ENCODE data around the gene ARSG. TPM values are rescaled to one million over a fixed set of nuclear protein-coding genes. Genes with fewer than 3 reads are reported as not detected.

The ARSG gene
- polyA plus RNA-seq, 4 donors: 0.81 to 1.6 (median 1.3) TPM; not detected in 1

- no peaks in the 10 kb centered on the region for H3K9me3 ChIP-seq (ENCODE audit: control insufficient read depth in 2 of 2, insufficient read depth in 1 of 2, low read depth in 1 of 2, low read length in 1 of 2)
- H3K27me3 ChIP-seq (ENCODE audit: control insufficient read depth in 3 of 3, insufficient read depth in 3 of 3, low read length in 3 of 3): no peaks in the 10 kb centered on the region
- DNase-seq (no peak), FAIRE-seq (no peak)
- H3K4me1 ChIP-seq (ENCODE audit: control insufficient read depth in 3 of 3, insufficient read depth in 2 of 3, low read depth in 1 of 3, low read length in 2 of 3): peaks cover 0 to 5% (median 0%) of the 10 kb centered on the region in 3 donors
- 88 to 95% (median 88%) methylated on average over 9 of the region's 9 CpGs for WGBS, 3 donors
- H3K36me3 ChIP-seq (ENCODE audit: control insufficient read depth in 3 of 3, insufficient read depth in 2 of 3, low read depth in 1 of 3, low read length in 3 of 3): peaks cover 2 to 26% (median 7%) of the 10 kb centered on the region in 3 donors
- no peak overlapping the region for H3K27ac ChIP-seq (ENCODE audit: low read depth in 1 of 3, low read length in 2 of 3)
- H3K4me3 ChIP-seq (ENCODE audit: low read depth in 1 of 3, low read length in 3 of 3): no peak overlapping the region
These were observed 155.3 kb downstream of the ARSG start for GRCh38 chr17:68446626-68447041.

- no peak overlapping the region for H3K4me3 ChIP-seq (ENCODE audit: low read depth in 1 of 3, low read length in 3 of 3)
- peaks cover 0 to 11% (median 0%) of the 10 kb centered on the region in 3 donors for H3K4me1 ChIP-seq (ENCODE audit: control insufficient read depth in 3 of 3, insufficient read depth in 2 of 3, low read depth in 1 of 3, low read length in 2 of 3)
- DNase-seq: no peak
- H3K9me3 ChIP-seq (ENCODE audit: control insufficient read depth in 2 of 2, insufficient read depth in 1 of 2, low read depth in 1 of 2, low read length in 1 of 2): no peaks in the 10 kb centered on the region
- H3K27ac ChIP-seq (ENCODE audit: low read depth in 1 of 3, low read length in 2 of 3): no peak overlapping the region
- peaks cover 0 to 2% (median 0%) of the 10 kb centered on the region in 3 donors for H3K27me3 ChIP-seq (ENCODE audit: control insufficient read depth in 3 of 3, insufficient read depth in 3 of 3, low read length in 3 of 3)
- FAIRE-seq: no peak
- WGBS, 3 donors: 94 to 95% (median 95%) methylated on average over 13 of the region's 13 CpGs
- H3K36me3 ChIP-seq (ENCODE audit: control insufficient read depth in 3 of 3, insufficient read depth in 2 of 3, low read depth in 1 of 3, low read length in 3 of 3): peaks cover 0 to 24% (median 5%) of the 10 kb centered on the region in 3 donors
These were observed 157.9 kb downstream of the ARSG start for GRCh38 chr17:68449021-68449739.

GRCh38 chr17:68450391-68450790 lies 159.1 kb downstream of the ARSG start:
- 79 to 86% (median 81%) methylated on average over 8 of the region's 8 CpGs for WGBS, 3 donors
- Histone ChIP-seq H3K27ac (ENCODE audit: low read depth in 1 of 3, low read length in 2 of 3) (no peak overlapping the region), H3K36me3 (ENCODE audit: control insufficient read depth in 3 of 3, insufficient read depth in 2 of 3, low read depth in 1 of 3, low read length in 3 of 3) (peaks cover 0 to 22% (median 5%) of the 10 kb centered on the region in 3 donors), H3K9me3 (ENCODE audit: control insufficient read depth in 2 of 2, insufficient read depth in 1 of 2, low read depth in 1 of 2, low read length in 1 of 2) (no peaks in the 10 kb centered on the region), H3K27me3 (ENCODE audit: control insufficient read depth in 3 of 3, insufficient read depth in 3 of 3, low read length in 3 of 3) (peaks cover 0 to 5% (median 0%) of the 10 kb centered on the region in 3 donors), H3K4me1 (ENCODE audit: control insufficient read depth in 3 of 3, insufficient read depth in 2 of 3, low read depth in 1 of 3, low read length in 2 of 3) (peaks cover 0 to 11% (median 2%) of the 10 kb centered on the region in 3 donors), H3K4me3 (ENCODE audit: low read depth in 1 of 3, low read length in 3 of 3) (no peak overlapping the region)
- no peak for DNase-seq
- no peak for FAIRE-seq

GRCh38 chr17:68450801-68451200 lies 159.5 kb downstream of the ARSG start:
- H3K27ac ChIP-seq (ENCODE audit: low read depth in 1 of 3, low read length in 2 of 3): no peak overlapping the region
- H3K36me3 ChIP-seq (ENCODE audit: control insufficient read depth in 3 of 3, insufficient read depth in 2 of 3, low read depth in 1 of 3, low read length in 3 of 3): peaks cover 0 to 18% (median 5%) of the 10 kb centered on the region in 3 donors
- peaks cover 0 to 5% (median 0%) of the 10 kb centered on the region in 3 donors for H3K27me3 ChIP-seq (ENCODE audit: control insufficient read depth in 3 of 3, insufficient read depth in 3 of 3, low read length in 3 of 3)
- no peaks in the 10 kb centered on the region for H3K9me3 ChIP-seq (ENCODE audit: control insufficient read depth in 2 of 2, insufficient read depth in 1 of 2, low read depth in 1 of 2, low read length in 1 of 2)
- no peak overlapping the region for H3K4me3 ChIP-seq (ENCODE audit: low read depth in 1 of 3, low read length in 3 of 3)
- FAIRE-seq (no peak), DNase-seq (no peak)
- 95 to 96% (median 95%) methylated on average over 14 of the region's 14 CpGs for WGBS, 3 donors
- peaks cover 0 to 11% (median 3%) of the 10 kb centered on the region in 3 donors for H3K4me1 ChIP-seq (ENCODE audit: control insufficient read depth in 3 of 3, insufficient read depth in 2 of 3, low read depth in 1 of 3, low read length in 2 of 3)

- DNase-seq: peak in 1 of 2 donors; percentile 83
- Histone ChIP-seq H3K36me3 (ENCODE audit: control insufficient read depth in 3 of 3, insufficient read depth in 2 of 3, low read depth in 1 of 3, low read length in 3 of 3) (peaks cover 0 to 13% (median 5%) of the 10 kb centered on the region in 3 donors), H3K4me1 (ENCODE audit: control insufficient read depth in 3 of 3, insufficient read depth in 2 of 3, low read depth in 1 of 3, low read length in 2 of 3) (peaks cover 0 to 21% (median 3%) of the 10 kb centered on the region in 3 donors), H3K4me3 (ENCODE audit: low read depth in 1 of 3, low read length in 3 of 3) (no peak overlapping the region), H3K9me3 (ENCODE audit: control insufficient read depth in 2 of 2, insufficient read depth in 1 of 2, low read depth in 1 of 2, low read length in 1 of 2) (no peaks in the 10 kb centered on the region), H3K27me3 (ENCODE audit: control insufficient read depth in 3 of 3, insufficient read depth in 3 of 3, low read length in 3 of 3) (peaks cover 0 to 12% (median 0%) of the 10 kb centered on the region in 3 donors), H3K27ac (ENCODE audit: low read depth in 1 of 3, low read length in 2 of 3) (peak overlapping the region in 1 of 3 donors; percentile 72)
- FAIRE-seq: no peak
- WGBS, 3 donors: 28 to 62% (median 31%) methylated on average over 5 of the region's 5 CpGs
These were observed 160.5 kb downstream of the ARSG start for GRCh38 chr17:68451670-68452354.

GRCh38 chr17:68452724-68453290 lies 161.5 kb downstream of the ARSG start:
- DNase-seq: no peak

GRCh38 chr17:68453991-68454665 lies 162.8 kb downstream of the ARSG start:
- H3K4me1 ChIP-seq (ENCODE audit: control insufficient read depth in 3 of 3, insufficient read depth in 2 of 3, low read depth in 1 of 3, low read length in 2 of 3): peaks cover 0 to 28% (median 6%) of the 10 kb centered on the region in 3 donors
- no peak overlapping the region for H3K4me3 ChIP-seq (ENCODE audit: low read depth in 1 of 3, low read length in 3 of 3)
- 79 to 88% (median 83%) methylated on average over 5 of the region's 5 CpGs for WGBS, 3 donors
- DNase-seq: no peak
- FAIRE-seq: no peak
- no peak overlapping the region for H3K27ac ChIP-seq (ENCODE audit: low read depth in 1 of 3, low read length in 2 of 3)
- H3K27me3 ChIP-seq (ENCODE audit: control insufficient read depth in 3 of 3, insufficient read depth in 3 of 3, low read length in 3 of 3): peaks cover 0 to 12% (median 0%) of the 10 kb centered on the region in 3 donors
- H3K9me3 ChIP-seq (ENCODE audit: control insufficient read depth in 2 of 2, insufficient read depth in 1 of 2, low read depth in 1 of 2, low read length in 1 of 2): no peaks in the 10 kb centered on the region
- H3K36me3 ChIP-seq (ENCODE audit: control insufficient read depth in 3 of 3, insufficient read depth in 2 of 3, low read depth in 1 of 3, low read length in 3 of 3): peaks cover 0 to 12% (median 2%) of the 10 kb centered on the region in 3 donors

More at GRCh38 chr17:68452724-68453290, 161.5 kb downstream of the ARSG start:
- Histone ChIP-seq H3K9me3 (ENCODE audit: control insufficient read depth in 2 of 2, insufficient read depth in 1 of 2, low read depth in 1 of 2, low read length in 1 of 2) (no peaks in the 10 kb centered on the region), H3K4me1 (ENCODE audit: control insufficient read depth in 3 of 3, insufficient read depth in 2 of 3, low read depth in 1 of 3, low read length in 2 of 3) (peaks cover 0 to 22% (median 3%) of the 10 kb centered on the region in 3 donors), H3K36me3 (ENCODE audit: control insufficient read depth in 3 of 3, insufficient read depth in 2 of 3, low read depth in 1 of 3, low read length in 3 of 3) (peaks cover 0 to 12% (median 2%) of the 10 kb centered on the region in 3 donors), H3K27me3 (ENCODE audit: control insufficient read depth in 3 of 3, insufficient read depth in 3 of 3, low read length in 3 of 3) (peaks cover 0 to 12% (median 0%) of the 10 kb centered on the region in 3 donors), H3K27ac (ENCODE audit: low read depth in 1 of 3, low read length in 2 of 3) (no peak overlapping the region), H3K4me3 (ENCODE audit: low read depth in 1 of 3, low read length in 3 of 3) (no peak overlapping the region)
- WGBS, 3 donors: 82 to 85% (median 83%) methylated on average over 6 of the region's 6 CpGs
- no peak for FAIRE-seq

Measured in small intestine (tissue), 7 donors.